Measurements from ENCODE around the gene IL31.

DNA sequence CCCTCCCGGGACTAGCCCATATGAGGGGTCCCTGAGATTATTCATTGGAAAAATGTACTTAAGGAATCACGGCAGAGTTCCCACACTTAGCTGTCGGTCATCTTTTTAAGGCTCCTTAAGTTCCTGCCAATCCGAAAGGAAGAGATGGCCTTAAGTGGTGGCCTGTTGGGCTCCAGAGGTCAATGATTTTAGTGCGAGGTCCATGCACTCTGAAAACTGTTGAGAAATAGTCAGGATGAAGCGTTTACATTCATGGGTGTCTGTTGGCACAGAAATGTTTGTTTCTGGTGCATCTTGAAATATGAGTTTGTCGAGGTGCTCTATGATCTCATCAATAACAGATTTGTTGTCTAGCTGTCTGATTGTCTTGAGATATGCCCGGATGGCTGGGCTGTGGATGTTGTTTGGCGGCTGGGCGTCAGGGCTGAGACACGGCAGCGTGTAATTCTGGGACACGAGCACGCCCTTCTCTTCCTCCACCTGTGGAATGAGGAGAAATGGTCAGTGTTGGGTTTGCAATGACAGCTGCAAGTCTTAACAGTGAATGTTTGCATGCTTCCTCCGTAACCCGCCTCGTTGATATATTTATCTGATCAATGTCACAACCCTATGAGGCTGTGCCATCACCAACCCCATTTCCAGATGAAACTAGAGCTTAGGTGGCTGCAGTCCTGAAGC, 1.6 kb downstream of the IL31 start:
- no peak for TF ChIP-seq CTCF (IDR thresholded peaks at IDR 0.05; ENCODE audit: low read length)
- TF ChIP-seq EZH2 (optimal IDR thresholded peaks at IDR 0.05; ENCODE audit: low read depth, low read length): no peak
- no peak for TF ChIP-seq EZH2phosphoT487 (IDR thresholded peaks at IDR 0.05; ENCODE audit: low read length)
